ENCODE measurements around the gene ZNF112. TPM values are rescaled to one million over a fixed set of nuclear protein-coding genes. Genes with fewer than 3 reads are reported as not detected.

Gene ZNF112
- total RNA-seq, 1 experiment from 2014 or later = 1.9 TPM

DNA sequence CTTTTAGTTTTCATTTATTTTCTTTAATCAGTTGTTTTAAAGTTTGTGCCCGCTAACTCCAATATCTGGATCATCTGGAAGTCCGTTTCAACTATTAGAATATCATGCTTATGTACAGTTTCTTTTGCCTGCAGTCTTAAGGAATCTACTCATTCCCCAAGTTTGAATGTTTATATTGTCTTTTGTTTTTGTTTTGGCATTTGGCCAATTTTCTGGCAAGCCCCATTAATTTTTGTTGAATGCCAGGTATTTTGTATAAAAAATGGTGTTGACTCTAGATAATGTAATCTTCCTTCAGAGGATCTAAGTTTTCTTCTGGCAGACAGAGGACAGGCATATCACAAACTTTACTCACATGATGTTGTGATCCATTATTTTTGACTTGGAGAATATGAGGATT lies 40.6 kb downstream of the ZNF112 start:
- H3K4me1 ChIP-seq (ENCODE audit: insufficient read depth, low read length) = no peaks in the 10 kb centered on the region
- H3K9ac ChIP-seq (ENCODE audit: low read length) = no peak overlapping the region
- H3F3A ChIP-seq (ENCODE audit: low read length, unreplicated experiment) = no peaks in the 10 kb centered on the region
- POLR2A ChIA-PET (ENCODE audit: unreplicated experiment) = no interaction called here
- DNase-seq = no peak
- no peaks in the 10 kb centered on the region for H3K9me2 ChIP-seq (replicated peaks; ENCODE audit: low read length)
- H3K79me2 ChIP-seq (ENCODE audit: low read length) = no peaks in the 10 kb centered on the region
- H3K27ac ChIP-seq (ENCODE audit: low read length) = no peak overlapping the region
- no peaks in the 10 kb centered on the region for H3K36me3 ChIP-seq (ENCODE audit: low read depth, low read length)
- BruUV-seq (replicated peaks) = no TSS peak
- no peaks in the 10 kb centered on the region for H3K27me3 ChIP-seq (ENCODE audit: low read length)
- 0 out of 2 replicates have a peak, but pooled peaks cover 2% of the 10 kb centered on the region for H3K9me3 ChIP-seq (ENCODE audit: low read length)
- TF ChIP-seq EZH2phosphoT487 (IDR thresholded peaks at IDR 0.05; ENCODE audit: borderline replicate concordance, low read length) = no peak
- TF ChIP-seq, protein P1, sequence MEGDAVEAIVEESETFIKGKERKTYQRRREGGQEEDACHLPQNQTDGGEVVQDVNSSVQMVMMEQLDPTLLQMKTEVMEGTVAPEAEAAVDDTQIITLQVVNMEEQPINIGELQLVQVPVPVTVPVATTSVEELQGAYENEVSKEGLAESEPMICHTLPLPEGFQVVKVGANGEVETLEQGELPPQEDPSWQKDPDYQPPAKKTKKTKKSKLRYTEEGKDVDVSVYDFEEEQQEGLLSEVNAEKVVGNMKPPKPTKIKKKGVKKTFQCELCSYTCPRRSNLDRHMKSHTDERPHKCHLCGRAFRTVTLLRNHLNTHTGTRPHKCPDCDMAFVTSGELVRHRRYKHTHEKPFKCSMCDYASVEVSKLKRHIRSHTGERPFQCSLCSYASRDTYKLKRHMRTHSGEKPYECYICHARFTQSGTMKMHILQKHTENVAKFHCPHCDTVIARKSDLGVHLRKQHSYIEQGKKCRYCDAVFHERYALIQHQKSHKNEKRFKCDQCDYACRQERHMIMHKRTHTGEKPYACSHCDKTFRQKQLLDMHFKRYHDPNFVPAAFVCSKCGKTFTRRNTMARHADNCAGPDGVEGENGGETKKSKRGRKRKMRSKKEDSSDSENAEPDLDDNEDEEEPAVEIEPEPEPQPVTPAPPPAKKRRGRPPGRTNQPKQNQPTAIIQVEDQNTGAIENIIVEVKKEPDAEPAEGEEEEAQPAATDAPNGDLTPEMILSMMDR (conservative IDR thresholded peaks at IDR 0.05; ENCODE audit: low read depth, low read length) = no peak
- TF ChIP-seq EZH2 (IDR thresholded peaks at IDR 0.05; ENCODE audit: low read length, unreplicated experiment) = no peak
- ATAC-seq = no peak
- no peak overlapping the region for H3K4me3 ChIP-seq (ENCODE audit: low read length)
- no peak overlapping the region for H2AFZ ChIP-seq (ENCODE audit: low read length)
- intact Hi-C loops (cut with micrococcal nuclease) = no loop called here
- no peak overlapping the region for H3K4me2 ChIP-seq (ENCODE audit: low read length)
- CTCF ChIA-PET = no interaction called here
- no peaks in the 10 kb centered on the region for H4K20me1 ChIP-seq (ENCODE audit: low read length)

DNA sequence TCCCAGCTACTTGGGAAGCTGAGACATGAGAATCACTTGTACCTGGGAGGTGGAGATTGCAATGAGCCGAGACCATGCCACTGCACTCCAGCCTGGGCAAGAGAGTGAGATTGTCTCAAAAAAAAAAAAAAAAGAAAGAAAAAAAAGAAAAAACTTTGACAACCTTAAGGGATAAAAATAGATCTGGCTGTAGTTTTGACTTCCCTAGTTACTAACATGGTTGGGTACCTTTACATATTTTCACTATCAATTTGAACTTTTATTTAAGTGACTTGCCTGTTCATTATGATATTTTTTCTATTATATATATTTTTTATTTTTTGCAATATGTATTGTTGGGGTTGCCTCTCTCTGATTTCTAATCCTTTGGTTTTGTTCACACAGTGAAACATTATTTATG lies 43.2 kb downstream of the ZNF112 start:
- TF ChIP-seq EZH2phosphoT487 (IDR thresholded peaks at IDR 0.05; ENCODE audit: borderline replicate concordance, low read length) (no peak), EZH2 (IDR thresholded peaks at IDR 0.05; ENCODE audit: low read length, unreplicated experiment) (no peak)
- TF ChIP-seq, protein P1 (conservative IDR thresholded peaks at IDR 0.05; ENCODE audit: low read depth, low read length) = no peak
- ATAC-seq (no peak), DNase-seq (no peak)
- no peak overlapping the region for H3K27ac ChIP-seq (ENCODE audit: low read length)
- H3K4me3 ChIP-seq (ENCODE audit: low read length) = no peak overlapping the region
- no peaks in the 10 kb centered on the region for H3K79me2 ChIP-seq (ENCODE audit: low read length)
- H3K36me3 ChIP-seq (ENCODE audit: low read depth, low read length) = no peaks in the 10 kb centered on the region
- no peaks in the 10 kb centered on the region for H3F3A ChIP-seq (ENCODE audit: low read length, unreplicated experiment)
- H3K27me3 ChIP-seq (ENCODE audit: low read length) = no peaks in the 10 kb centered on the region
- H4K20me1 ChIP-seq (ENCODE audit: low read length) = no peaks in the 10 kb centered on the region
- CTCF ChIA-PET = no interaction called here
- H3K4me1 ChIP-seq (ENCODE audit: insufficient read depth, low read length) = no peaks in the 10 kb centered on the region
- H2AFZ ChIP-seq (ENCODE audit: low read length) = no peak overlapping the region
- H3K4me2 ChIP-seq (ENCODE audit: low read length) = no peak overlapping the region
- H3K9ac ChIP-seq (ENCODE audit: low read length) = no peak overlapping the region
- H3K9me3 ChIP-seq (ENCODE audit: low read length) = no peaks in the 10 kb centered on the region
- no TSS peak for BruUV-seq (replicated peaks)
- H3K9me2 ChIP-seq (replicated peaks; ENCODE audit: low read length) = no peaks in the 10 kb centered on the region
- POLR2A ChIA-PET (ENCODE audit: unreplicated experiment) = no interaction called here
- intact Hi-C loops (cut with micrococcal nuclease) = no loop called here

DNA sequence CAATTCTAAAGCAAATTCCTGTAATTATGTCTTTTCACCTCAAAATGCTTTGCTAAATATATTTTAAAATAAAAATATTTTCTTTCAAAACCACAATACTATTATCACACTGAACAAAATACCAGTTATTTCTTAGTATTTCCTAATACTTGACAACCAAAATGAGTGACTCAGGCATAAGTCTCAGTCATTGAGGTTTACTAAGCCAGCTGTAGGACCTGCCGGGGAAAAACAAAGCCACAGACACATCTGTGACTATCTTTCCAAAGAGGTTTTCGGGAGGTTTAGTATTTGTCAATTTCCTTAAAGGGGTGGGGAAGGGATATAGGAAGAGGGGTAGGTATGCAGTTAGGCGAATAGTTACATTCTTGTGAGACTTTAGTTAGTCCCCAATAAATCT lies 48.5 kb downstream of the ZNF112 start:
- ChIA-PET POLR2A (ENCODE audit: unreplicated experiment) (no interaction called here), CTCF (no interaction called here)
- no peak overlapping the region for H2AFZ ChIP-seq (ENCODE audit: low read length)
- TF ChIP-seq, protein P1 (conservative IDR thresholded peaks at IDR 0.05; ENCODE audit: low read depth, low read length) = no peak
- H3K4me2 ChIP-seq (ENCODE audit: low read length) = no peak overlapping the region
- H3K4me3 ChIP-seq (ENCODE audit: low read length) = no peak overlapping the region
- H3K36me3 ChIP-seq (ENCODE audit: low read depth, low read length) = no peaks in the 10 kb centered on the region
- no peaks in the 10 kb centered on the region for H3K9me2 ChIP-seq (replicated peaks; ENCODE audit: low read length)
- DNase-seq (peak; percentile 14), ATAC-seq (no peak)
- no peaks in the 10 kb centered on the region for H3K9me3 ChIP-seq (ENCODE audit: low read length)
- no peaks in the 10 kb centered on the region for H4K20me1 ChIP-seq (ENCODE audit: low read length)
- H3K27me3 ChIP-seq (ENCODE audit: low read length) = no peaks in the 10 kb centered on the region
- BruUV-seq (replicated peaks) = no TSS peak
- H3K4me1 ChIP-seq (ENCODE audit: insufficient read depth, low read length) = peaks cover 10% of the 10 kb centered on the region
- H3K79me2 ChIP-seq (ENCODE audit: low read length) = no peaks in the 10 kb centered on the region
- no peak overlapping the region for H3K9ac ChIP-seq (ENCODE audit: low read length)
- no peaks in the 10 kb centered on the region for H3F3A ChIP-seq (ENCODE audit: low read length, unreplicated experiment)
- intact Hi-C loops (cut with micrococcal nuclease) = no loop called here
- no peak overlapping the region for H3K27ac ChIP-seq (ENCODE audit: low read length)
